GM12801 (cell line): Measurements from ENCODE around the gene PRLR.

ENCODE experiments used
- CTCF ChIP-seq: IDR thresholded peaks from one replicate; pipeline ENCODE4 v1.5.1; 2011; ENCODE audit warnings: control low read depth; ENCODE audit not compliant: insufficient read length; ENCODE audit errors: extremely low read depth

The PRLR gene

GRCh38 chr5:35030426-35031100 lies 199.7 kb downstream of the PRLR start:
- TF ChIP-seq CTCF, result no peak

DNA sequence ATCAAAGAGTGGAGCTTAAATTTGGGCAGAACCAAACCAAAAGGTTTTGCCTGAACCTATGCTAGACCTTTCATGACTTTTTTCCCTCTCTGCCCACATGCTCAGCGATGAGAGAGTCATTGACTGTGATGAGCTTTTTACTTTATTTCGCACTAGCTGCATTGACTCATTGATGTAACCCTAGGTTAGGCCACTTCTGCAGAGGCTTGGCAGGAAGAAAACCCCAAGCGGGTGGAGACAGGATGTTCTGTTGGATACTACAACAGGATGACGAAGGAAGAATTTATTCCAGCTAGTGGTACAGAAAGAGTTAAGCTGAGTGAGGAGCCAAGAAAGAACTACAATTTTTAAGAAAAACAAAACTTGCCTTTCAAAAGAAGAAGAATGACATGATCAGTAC lies 201.0 kb downstream of the PRLR start:
- TF ChIP-seq CTCF, result no peak

GRCh38 chr5:35026941-35027340 lies 203.3 kb downstream of the PRLR start:
- TF ChIP-seq CTCF, result no peak

- TF ChIP-seq CTCF, result no peak
Measured at GRCh38 chr5:35026280-35026840, 203.9 kb downstream of the PRLR start.

DNA sequence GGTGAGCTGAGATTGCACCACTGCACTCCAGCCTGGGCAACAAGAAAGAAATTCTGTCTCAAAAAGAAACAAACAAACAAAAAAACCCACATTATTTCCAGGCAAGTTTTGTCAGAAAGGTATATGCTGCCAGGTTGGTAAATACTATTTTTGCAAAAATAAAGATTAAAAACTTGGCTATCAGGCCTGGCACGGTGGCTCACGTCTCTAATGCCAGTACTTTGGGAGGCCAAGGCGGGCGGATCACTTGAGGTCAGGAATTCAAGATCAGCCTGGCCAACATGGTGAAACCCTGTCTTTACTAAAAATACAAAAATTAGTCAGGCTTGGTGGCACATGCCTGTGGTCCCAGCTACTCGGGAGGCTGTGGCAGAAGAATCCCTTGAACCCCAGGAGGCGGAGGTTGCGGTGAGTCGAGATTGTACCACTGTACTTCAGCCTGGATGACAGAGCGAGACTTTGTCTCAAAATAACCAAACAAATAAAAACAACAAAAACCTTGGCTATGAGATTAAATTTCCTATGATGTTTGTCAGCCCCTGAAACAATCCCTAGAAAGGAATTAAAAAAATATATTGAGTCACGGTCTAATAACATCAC lies 205.3 kb downstream of the PRLR start:
- TF ChIP-seq CTCF, result no peak

DNA sequence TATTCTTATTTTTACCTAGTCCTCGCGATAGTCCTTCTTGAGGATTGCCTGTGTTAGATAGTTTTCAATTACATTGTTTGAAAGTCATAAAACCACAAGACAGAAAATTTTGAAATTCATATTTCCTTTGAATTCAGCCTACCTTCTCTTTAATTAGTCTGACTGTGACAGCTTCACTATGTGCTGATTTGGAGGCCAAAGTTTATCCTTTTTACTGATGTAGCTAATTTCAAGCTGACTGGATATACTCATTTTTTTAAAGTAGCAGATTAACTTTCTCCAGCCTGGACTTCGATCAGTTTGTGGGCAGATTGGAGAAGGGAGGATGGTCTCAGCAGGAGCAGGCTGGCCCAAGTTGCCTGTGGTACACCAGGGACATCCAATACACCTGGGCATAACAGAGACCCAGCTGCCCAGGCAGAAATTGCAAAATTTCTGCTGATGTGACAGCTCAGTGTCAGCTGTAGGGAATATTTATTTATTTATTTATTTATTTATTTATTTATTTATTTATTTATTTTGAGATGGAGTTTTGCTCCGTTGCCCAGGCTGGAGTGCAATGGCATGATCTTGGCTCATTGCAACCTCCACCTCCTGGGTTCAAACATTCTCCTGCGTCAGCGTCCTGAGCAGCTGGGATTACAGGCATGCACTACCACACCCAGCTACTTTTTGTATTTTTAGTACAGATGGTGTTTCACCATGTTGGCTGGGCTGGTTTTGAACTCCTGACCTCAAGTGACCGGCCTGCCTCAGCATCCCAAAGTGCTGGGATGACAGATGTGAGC lies 206.7 kb downstream of the PRLR start:
- TF ChIP-seq CTCF, result no peak
